Measurements from ENCODE around the gene ZSCAN12. TPM values are rescaled to one million over a fixed set of nuclear protein-coding genes. Genes with fewer than 3 reads are reported as not detected.
"Not testable (repeated sequence)": the region's sequence is repeated elsewhere in the genome, so short reads cannot be mapped to it uniquely, and the experiment has no call there.

ZSCAN12 gene
- total RNA-seq, 1 donor from 2014 or later = 20.7 TPM

GRCh38 chr6:28446818-28447511 is 47.4 kb upstream of the ZSCAN12 start:
- Histone ChIP-seq H3K27ac (no peak overlapping the region), H3K36me3 (no peaks in the 10 kb centered on the region), H3K9me3 (ENCODE audit: low read depth) (no peaks in the 10 kb centered on the region), H3K4me3 (peak overlapping the region; percentile 57), H3K4me1 (peaks cover 13% of the 10 kb centered on the region), H3K79me2 (ENCODE audit: low read depth) (peaks cover 12% of the 10 kb centered on the region), H3K27me3 (peaks cover 4% of the 10 kb centered on the region), H3K4me2 (peak overlapping the region; percentile 84), H2AFZ (replicated peaks) (peak overlapping the region; percentile 98), H4K20me1 (ENCODE audit: low read depth) (no peaks in the 10 kb centered on the region), H3K9ac (no peak overlapping the region), H3F3A (ENCODE audit: low read depth) (peaks cover 23% of the 10 kb centered on the region)
- H3K9me3 Mint-ChIP-seq = peaks cover 2% of the 10 kb centered on the region
- peaks cover 6% of the 10 kb centered on the region for H3K27me3 Mint-ChIP-seq (ENCODE audit: insufficient read depth, low read depth)
- H3K36me3 Mint-ChIP-seq = no peaks in the 10 kb centered on the region
- peak; percentile 79 for DNase-seq (ENCODE audit: low spot score)
- peak overlapping the region; percentile 73 for H3K27ac Mint-ChIP-seq
- peak overlapping the region; percentile 89 for H3K4me3 Mint-ChIP-seq
- H3K4me1 Mint-ChIP-seq = peaks cover 18% of the 10 kb centered on the region
- TF ChIP-seq EZH2phosphoT487 (IDR thresholded peaks at IDR 0.05) = no peak
- no peak for TF ChIP-seq EZH2 (IDR thresholded peaks at IDR 0.05)
- no peak for TF ChIP-seq CTCF (IDR thresholded peaks at IDR 0.05)

- H3K9ac ChIP-seq; H4K20me1 ChIP-seq (ENCODE audit: low read depth); H3K27ac Mint-ChIP-seq; H3K9me3 Mint-ChIP-seq; H3K4me3 ChIP-seq; H3K27me3 Mint-ChIP-seq (ENCODE audit: insufficient read depth, low read depth); H3K27me3 ChIP-seq; H3K9me3 ChIP-seq (ENCODE audit: low read depth); H3K36me3 ChIP-seq; H3K36me3 Mint-ChIP-seq; H3K4me2 ChIP-seq; H2AFZ ChIP-seq (replicated peaks); H3K27ac ChIP-seq: not testable (repeated sequence)
- peaks cover 31% of the 10 kb centered on the region for H3K79me2 ChIP-seq (ENCODE audit: low read depth)
- peak overlapping the region; percentile 100 for H3K4me3 Mint-ChIP-seq
- H3K4me1 Mint-ChIP-seq = peaks cover 18% of the 10 kb centered on the region
- peaks cover 23% of the 10 kb centered on the region for H3F3A ChIP-seq (ENCODE audit: low read depth)
- peaks cover 14% of the 10 kb centered on the region for H3K4me1 ChIP-seq
- DNase-seq (ENCODE audit: low spot score) = peak; percentile 17
Observed at GRCh38 chr6:28444759-28445158, 45.2 kb upstream of the ZSCAN12 start.

DNA sequence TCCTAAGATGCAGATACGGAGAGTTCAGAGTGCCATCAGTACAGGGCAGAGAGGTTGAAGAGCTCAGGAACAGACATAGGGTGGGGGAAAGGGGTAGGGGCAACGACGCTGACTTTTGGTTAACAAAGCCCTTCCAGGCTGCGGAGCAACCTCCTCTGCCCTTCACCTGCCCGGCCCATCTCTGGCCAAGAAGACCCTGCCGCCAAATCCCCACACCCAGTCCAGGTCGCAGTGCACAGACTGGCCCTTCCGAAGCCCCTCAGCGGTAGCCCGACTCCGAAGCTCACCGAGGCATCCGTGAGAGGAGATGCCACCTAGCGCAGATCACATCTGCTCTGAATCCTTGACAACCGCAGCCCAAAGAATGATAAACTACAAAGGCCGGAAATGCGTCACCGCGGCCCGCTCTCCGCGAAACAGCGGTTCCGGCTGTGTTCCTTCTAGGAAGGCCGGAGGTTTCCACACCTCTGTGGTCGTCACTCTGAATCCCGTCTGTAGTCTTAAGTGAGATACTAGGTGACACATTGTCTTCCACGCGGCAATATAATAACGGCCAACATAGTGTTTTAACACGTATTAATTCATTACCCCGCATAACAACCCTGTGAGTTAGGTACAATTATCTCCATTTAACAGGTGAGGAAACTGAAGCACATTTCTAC is 43.7 kb upstream of the ZSCAN12 start, which contains the start of gene ZSCAN23:
TSS of gene ZSCAN23 (minus strand) at position 380 of the 662 bp plus-strand sequence. CDS start 7,225 bp downstream, outside the sequence.
- H3K79me2 ChIP-seq (ENCODE audit: low read depth) = peaks cover 41% of the 10 kb centered on the region
- peaks cover 14% of the 10 kb centered on the region for H3K4me1 ChIP-seq
- H3K27me3 ChIP-seq = no peaks in the 10 kb centered on the region
- TF ChIP-seq EZH2phosphoT487 (IDR thresholded peaks at IDR 0.05) (no peak), CTCF (IDR thresholded peaks at IDR 0.05) (no peak), EZH2 (IDR thresholded peaks at IDR 0.05) (no peak)
- Mint-ChIP-seq H3K27ac (peak within 1 kb of the TSS; percentile 99), H3K36me3 (no peaks in the 10 kb centered on the region), H3K4me3 (peak within 1 kb of the TSS; percentile 100), H3K4me1 (peaks cover 18% of the 10 kb centered on the region), H3K9me3 (peaks cover 2% of the 10 kb centered on the region), H3K27me3 (ENCODE audit: insufficient read depth, low read depth) (peaks cover 6% of the 10 kb centered on the region)
- peak within 1 kb of the TSS; percentile 93 for H3K4me3 ChIP-seq
- peaks cover 4% of the 10 kb centered on the region for H4K20me1 ChIP-seq (ENCODE audit: low read depth)
- peak; percentile 89 for DNase-seq (ENCODE audit: low spot score)
- peak within 1 kb of the TSS; percentile 75 for H2AFZ ChIP-seq (replicated peaks)
- H3F3A ChIP-seq (ENCODE audit: low read depth) = peaks cover 23% of the 10 kb centered on the region
- H3K36me3 ChIP-seq = no peaks in the 10 kb centered on the region
- H3K9me3 ChIP-seq (ENCODE audit: low read depth) = no peaks in the 10 kb centered on the region
- H3K27ac ChIP-seq = peak within 1 kb of the TSS; percentile 58
- peak within 1 kb of the TSS; percentile 74 for H3K9ac ChIP-seq
- peak within 1 kb of the TSS; percentile 93 for H3K4me2 ChIP-seq
